ENCODE measurements around the gene BBS9. TPM values are rescaled to one million over a fixed set of nuclear protein-coding genes. Genes with fewer than 3 reads are reported as not detected.

BBS9 gene
- total and polyA plus RNA-seq, 8 donors, result 2.6 to 10.8 (median 6.0) TPM

GRCh38 chr7:33650828-33651227 is 521.5 kb downstream of the BBS9 start:
- DNase-seq, result no peak
- H3K4me1 ChIP-seq, result no peaks in the 10 kb centered on the region
- no peak for TF ChIP-seq CTCF (IDR thresholded peaks at IDR 0.05)
- no peaks in the 10 kb centered on the region for H3K36me3 ChIP-seq
- no peak overlapping the region for H3K4me3 ChIP-seq
- 86 to 93% methylated on average over 3 of the region's 3 CpGs for WGBS, 2 donors
- no peaks in the 10 kb centered on the region for H3K27me3 ChIP-seq
- no peak for ATAC-seq
- no peak overlapping the region for H3K27ac ChIP-seq
- no peaks in the 10 kb centered on the region for H3K9me3 ChIP-seq
- no peak for FAIRE-seq
- intact Hi-C loops (cut with DNase I), result no loop called here

- intact Hi-C loops (cut with DNase I), result no loop called here
- H3K27ac ChIP-seq, result no peak overlapping the region
These were observed 522.7 kb downstream of the BBS9 start for GRCh38 chr7:33651998-33652515.

GRCh38 chr7:33654676-33655075 is 525.3 kb downstream of the BBS9 start:
- no peaks in the 10 kb centered on the region for H3K27me3 ChIP-seq
- no peak for ATAC-seq
- FAIRE-seq, result no peak

More at GRCh38 chr7:33651998-33652515, 522.7 kb downstream of the BBS9 start:
- Histone ChIP-seq H3K36me3 (no peaks in the 10 kb centered on the region), H3K4me3 (no peak overlapping the region), H3K27me3 (no peaks in the 10 kb centered on the region), H3K4me1 (no peaks in the 10 kb centered on the region), H3K9me3 (no peaks in the 10 kb centered on the region)
- ATAC-seq, result no peak
- no peak for DNase-seq
- no peak for TF ChIP-seq CTCF (IDR thresholded peaks at IDR 0.05)
- WGBS, 2 donors, result 64 to 68% methylated on average over 3 of the region's 3 CpGs
- FAIRE-seq, result no peak

More at GRCh38 chr7:33654676-33655075, 525.3 kb downstream of the BBS9 start:
- WGBS, 2 donors, result 89 to 95% methylated on average over 5 of the region's 5 CpGs
- no peak for DNase-seq
- TF ChIP-seq CTCF (IDR thresholded peaks at IDR 0.05), result no peak
- no peaks in the 10 kb centered on the region for H3K4me1 ChIP-seq
- H3K9me3 ChIP-seq, result no peaks in the 10 kb centered on the region
- no peak overlapping the region for H3K27ac ChIP-seq
- intact Hi-C loops (cut with DNase I), result no loop called here
- H3K4me3 ChIP-seq, result no peak overlapping the region
- no peaks in the 10 kb centered on the region for H3K36me3 ChIP-seq

Other genes with a start within 250 kb of the BBS9 start
- gene KBTBD2, start 237.8 kb upstream of the BBS9 start, total RNA-seq, result 10 to 100 TPM in 2 of 6 donors, 1 to 10 TPM in 4; 6.4 to 18.1 (median 7.5) TPM
- 10 to 100 TPM in 1 of 2 donors, 1 to 10 TPM in 1; 6.3 to 13.3 TPM for gene KBTBD2, start 237.8 kb upstream of the BBS9 start, polyA plus RNA-seq
- 10 to 100 TPM; 44.1 to 82.4 (median 54.8) TPM for gene FKBP9, start 172.1 kb upstream of the BBS9 start, total RNA-seq
- 10 to 100 TPM; 20.0 to 20.8 TPM for gene FKBP9, start 172.1 kb upstream of the BBS9 start, polyA plus RNA-seq
- 10 to 100 TPM; 15.6 to 30.3 (median 24.6) TPM for gene NT5C3A, start 66.8 kb upstream of the BBS9 start, total RNA-seq
- 10 to 100 TPM; 13.8 to 25.1 TPM for gene NT5C3A, start 66.8 kb upstream of the BBS9 start, polyA plus RNA-seq
- gene RP9, start 20.2 kb upstream of the BBS9 start, total RNA-seq, result 10 to 100 TPM in 1 of 6 donors, 1 to 10 TPM in 5; 5.5 to 10.3 (median 7.1) TPM
- 10 to 100 TPM in 1 of 2 donors, 1 to 10 TPM in 1; 8.1 to 20.1 TPM for gene RP9, start 20.2 kb upstream of the BBS9 start, polyA plus RNA-seq

Measured in pancreas (tissue), 10 donors.